ENCODE results near the gene STUM.

GRCh38 chr1:226649780-226650179 lies 101.2 kb downstream of the STUM start:
- no peak for TF ChIP-seq POLR2A (IDR thresholded peaks at IDR 0.05)
- TF ChIP-seq, protein P1, sequence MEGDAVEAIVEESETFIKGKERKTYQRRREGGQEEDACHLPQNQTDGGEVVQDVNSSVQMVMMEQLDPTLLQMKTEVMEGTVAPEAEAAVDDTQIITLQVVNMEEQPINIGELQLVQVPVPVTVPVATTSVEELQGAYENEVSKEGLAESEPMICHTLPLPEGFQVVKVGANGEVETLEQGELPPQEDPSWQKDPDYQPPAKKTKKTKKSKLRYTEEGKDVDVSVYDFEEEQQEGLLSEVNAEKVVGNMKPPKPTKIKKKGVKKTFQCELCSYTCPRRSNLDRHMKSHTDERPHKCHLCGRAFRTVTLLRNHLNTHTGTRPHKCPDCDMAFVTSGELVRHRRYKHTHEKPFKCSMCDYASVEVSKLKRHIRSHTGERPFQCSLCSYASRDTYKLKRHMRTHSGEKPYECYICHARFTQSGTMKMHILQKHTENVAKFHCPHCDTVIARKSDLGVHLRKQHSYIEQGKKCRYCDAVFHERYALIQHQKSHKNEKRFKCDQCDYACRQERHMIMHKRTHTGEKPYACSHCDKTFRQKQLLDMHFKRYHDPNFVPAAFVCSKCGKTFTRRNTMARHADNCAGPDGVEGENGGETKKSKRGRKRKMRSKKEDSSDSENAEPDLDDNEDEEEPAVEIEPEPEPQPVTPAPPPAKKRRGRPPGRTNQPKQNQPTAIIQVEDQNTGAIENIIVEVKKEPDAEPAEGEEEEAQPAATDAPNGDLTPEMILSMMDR (IDR thresholded peaks at IDR 0.05) = peak in 5 of 6 experiments; percentile 14 to 50 (median 35)

All from adrenal gland (tissue), 5 donors.